Astrocyte (in vitro differentiated cells and primary cell): ENCODE results near the gene KREMEN1.

ENCODE experiments used
- EZH2 ChIP-seq: IDR thresholded peaks from 2 replicates; pipeline ENCODE4 v1.6.1; 2012; ENCODE audit warnings: mild to moderate bottlenecking, low read length, inconsistent platforms; ENCODE audit not compliant: insufficient read depth
- TF ChIP-seq, protein P1 (sequence below): IDR thresholded peaks from 2 replicates; pipeline ENCODE4 v1.5.1; 2011; ENCODE audit warnings: low read depth, mild to moderate bottlenecking, inconsistent platforms, low read length, moderate library complexity; ENCODE audit not compliant: insufficient read depth

DNA sequence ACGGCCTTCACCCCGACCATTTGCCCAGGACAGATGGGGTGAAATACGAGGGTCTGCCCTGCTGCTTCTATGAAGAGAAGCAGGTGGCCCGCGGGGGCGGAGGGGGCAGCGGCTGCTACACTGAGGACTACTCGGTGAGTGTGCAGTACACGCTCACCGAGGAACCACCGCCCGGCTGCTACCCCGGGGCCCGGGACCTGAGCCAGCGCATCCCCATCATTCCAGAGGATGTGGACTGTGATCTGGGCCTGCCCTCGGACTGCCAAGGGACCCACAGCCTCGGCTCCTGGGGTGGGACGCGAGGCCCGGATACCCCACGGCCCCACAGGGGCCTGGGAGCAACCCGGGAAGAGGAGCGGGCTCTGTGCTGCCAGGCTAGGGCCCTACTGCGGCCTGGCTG is 22.4 kb upstream of the KREMEN1 start:
- TF ChIP-seq, protein P1, sequence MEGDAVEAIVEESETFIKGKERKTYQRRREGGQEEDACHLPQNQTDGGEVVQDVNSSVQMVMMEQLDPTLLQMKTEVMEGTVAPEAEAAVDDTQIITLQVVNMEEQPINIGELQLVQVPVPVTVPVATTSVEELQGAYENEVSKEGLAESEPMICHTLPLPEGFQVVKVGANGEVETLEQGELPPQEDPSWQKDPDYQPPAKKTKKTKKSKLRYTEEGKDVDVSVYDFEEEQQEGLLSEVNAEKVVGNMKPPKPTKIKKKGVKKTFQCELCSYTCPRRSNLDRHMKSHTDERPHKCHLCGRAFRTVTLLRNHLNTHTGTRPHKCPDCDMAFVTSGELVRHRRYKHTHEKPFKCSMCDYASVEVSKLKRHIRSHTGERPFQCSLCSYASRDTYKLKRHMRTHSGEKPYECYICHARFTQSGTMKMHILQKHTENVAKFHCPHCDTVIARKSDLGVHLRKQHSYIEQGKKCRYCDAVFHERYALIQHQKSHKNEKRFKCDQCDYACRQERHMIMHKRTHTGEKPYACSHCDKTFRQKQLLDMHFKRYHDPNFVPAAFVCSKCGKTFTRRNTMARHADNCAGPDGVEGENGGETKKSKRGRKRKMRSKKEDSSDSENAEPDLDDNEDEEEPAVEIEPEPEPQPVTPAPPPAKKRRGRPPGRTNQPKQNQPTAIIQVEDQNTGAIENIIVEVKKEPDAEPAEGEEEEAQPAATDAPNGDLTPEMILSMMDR, result no peak
- TF ChIP-seq EZH2, result no peak
